K562 (cell line): Measurements from ENCODE around the gene ZFAND2B. TPM values are rescaled to one million over a fixed set of nuclear protein-coding genes. Genes with fewer than 3 reads are reported as not detected.

ENCODE experiments used
- ATAC-seq: fragments of 200-7000 bp; cut with Tn5 transposase; 3 replicates; pipeline ENCODE4 v1.9.1; 2020; ENCODE audit warnings: moderate library complexity
- BruUV-seq: library from RNA; stranded (reverse); fragments of 400-500 nt; replicated peaks from 2 replicates; lab custom pipeline; 2021; lab: Mats Ljungman, UMichigan
- CTCF ChIA-PET: fragments of 300-600 bp; formaldehyde crosslinking; extraction: SDS; loops from one replicate; lab custom pipeline; 2021; ENCODE audit warnings: low intra/inter-chr PET ratio; lab: Yijun Ruan, JAX
- POLR2A ChIA-PET: fragments of 300-600, 350-650 bp; sonication (Branson Sonifier 250); formaldehyde crosslinking; extraction: SDS; loops from one replicate; lab custom pipeline; 2021; ENCODE audit warnings: antibody characterized with exemption, inconsistent platforms; lab: Yijun Ruan, JAX
- DNase-seq, 4 experiments: peaks; one replicate each; pipeline versions ENCODE4 v3.0.0 to v3.0.0-alpha.2; 2011 to 2018; ENCODE audit warnings: low spot score in 3 of 4, mixed read lengths in 3 of 4; ENCODE audit errors: extremely low read depth in 1 of 4
- FAIRE-seq: peaks from 2 replicates; lab custom pipeline; 2011; peaks lifted over from hg19 to GRCh38; lab: Jason Lieb, UNC
- H2AFZ ChIP-seq: 2 replicates; pipeline ENCODE4 v1.6.0; 2011; ENCODE audit warnings: low read depth, low read length, control low read depth, inconsistent platforms
- H3K27ac ChIP-seq: fragments of 200-600 bp; 3 replicates; pipeline ENCODE4 v1.8.0; 2011; ENCODE audit warnings: low read depth, mild to moderate bottlenecking, control low read depth, inconsistent platforms, low read length, moderate library complexity, mixed read lengths; ENCODE audit errors: extremely low read depth
- H3K27me3 ChIP-seq, 2 experiments: fragments of 300-600 bp in 1 of 2; 2 replicates in 1 of 2; 3 replicates in 1 of 2; pipeline versions ENCODE4 v1.6.0 to v1.8.0; 2011; ENCODE audit warnings: inconsistent platforms in 2 of 2, low read length in 2 of 2, mild to moderate bottlenecking in 1 of 2, mixed read lengths in 1 of 2, moderate library complexity in 1 of 2; ENCODE audit not compliant: control insufficient read depth in 2 of 2, insufficient read depth in 2 of 2
- H3K36me3 ChIP-seq: fragments of 300-600 bp; 3 replicates; pipeline ENCODE4 v1.8.0; 2011; ENCODE audit warnings: mild to moderate bottlenecking, low read length, inconsistent platforms; ENCODE audit not compliant: control insufficient read depth, insufficient read depth
- H3K4me1 ChIP-seq, 2 experiments: fragments of 200-600 bp in 1 of 2; replicated peaks in 1 of 2; 2 replicates in 1 of 2; 3 replicates in 1 of 2; pipeline versions ENCODE4 v1.5.1 to v1.8.0; 2011; ENCODE audit warnings: inconsistent platforms in 2 of 2, low read length in 2 of 2, mild to moderate bottlenecking in 1 of 2, mixed read lengths in 1 of 2, moderate library complexity in 1 of 2; ENCODE audit not compliant: control insufficient read depth in 2 of 2, insufficient read depth in 2 of 2
- H3K4me2 ChIP-seq: 2 replicates; pipeline ENCODE4 v1.6.1; 2011; ENCODE audit warnings: low read length, control low read depth, inconsistent platforms, mixed read lengths; ENCODE audit not compliant: insufficient read depth
- H3K4me3 ChIP-seq: fragments of 200-600 bp; sonication (generic), shearing (Covaris generic); 2 replicates; pipeline ENCODE4 v1.5.1; 2016; ENCODE audit warnings: control low read depth, inconsistent platforms
- H3K79me2 ChIP-seq: fragments of 200-600 bp; 3 replicates; pipeline ENCODE4 v1.8.0; 2011; ENCODE audit warnings: low read length, inconsistent platforms; ENCODE audit not compliant: control insufficient read depth, insufficient read depth
- H3K9ac ChIP-seq, 2 experiments: 2 replicates each; pipeline versions ENCODE4 v1.6.0 to v1.6.1; 2011; ENCODE audit warnings: low read depth in 2 of 2, low read length in 2 of 2, control low read depth in 1 of 2, inconsistent platforms in 1 of 2, mild to moderate bottlenecking in 1 of 2, mixed read lengths in 1 of 2; ENCODE audit not compliant: insufficient read depth in 1 of 2
- H3K9me1 ChIP-seq: one replicate; pipeline ENCODE4 v1.6.0; 2011; ENCODE audit warnings: inconsistent platforms, mild to moderate bottlenecking, low read length, moderate library complexity; ENCODE audit not compliant: control insufficient read depth, insufficient read depth
- H3K9me3 ChIP-seq: replicated peaks from 2 replicates; pipeline ENCODE4 v1.5.1; 2011; ENCODE audit warnings: low read depth, low read length, inconsistent platforms; ENCODE audit not compliant: control insufficient read depth, insufficient read depth
- H4K20me1 ChIP-seq: replicated peaks from 2 replicates; pipeline ENCODE4 v1.6.1; 2011; ENCODE audit warnings: low read length, inconsistent platforms, mixed read lengths; ENCODE audit not compliant: control insufficient read depth, insufficient read depth
- ARID3B ChIP-seq: fragments of 250-450 bp; sonication (Bioruptor Pico); IDR thresholded peaks from 2 replicates; pipeline ENCODE4 v1.4.0; 2020; ENCODE audit warnings: borderline replicate concordance
- FOXK1 ChIP-seq: sonication (generic); formaldehyde crosslinking; IDR thresholded peaks from 2 replicates; pipeline ENCODE4 v1.8.0; 2022; ENCODE audit warnings: missing genetic modification reagents, mild to moderate bottlenecking, borderline replicate concordance
- HDAC3 ChIP-seq: fragments of 450-650 bp; IDR thresholded peaks from 2 replicates; pipeline ENCODE4 v1.6.1; 2018; ENCODE audit warnings: borderline replicate concordance, mild to moderate bottlenecking, moderate library complexity; ENCODE audit not compliant: partially characterized antibody
- IRF2 ChIP-seq: sonication (generic); formaldehyde crosslinking; IDR thresholded peaks from 2 replicates; pipeline ENCODE4 v1.8.1; 2022; ENCODE audit warnings: mild to moderate bottlenecking, missing genetic modification reagents
- MEF2A ChIP-seq: IDR thresholded peaks from 2 replicates; pipeline ENCODE4 v1.6.1; 2011; ENCODE audit warnings: low read depth, mild to moderate bottlenecking, low read length, moderate library complexity; ENCODE audit not compliant: control insufficient read depth
- PCBP2 ChIP-seq: fragments of 200-400 bp; formaldehyde crosslinking; IDR thresholded peaks from 2 replicates; pipeline ENCODE4 v1.6.1; 2018; ENCODE audit warnings: low read length, low read depth, mild to moderate bottlenecking, moderate library complexity; ENCODE audit not compliant: poor library complexity, severe bottlenecking
- PPARD ChIP-seq: fragments of 250-450 bp; sonication (Bioruptor Pico); IDR thresholded peaks from 2 replicates; pipeline ENCODE4 v1.8.0; 2022; ENCODE audit warnings: inconsistent platforms, mild to moderate bottlenecking, moderate library complexity
- RFX1 ChIP-seq: fragments of 450-650 bp; IDR thresholded peaks from 2 replicates; pipeline ENCODE4 v1.6.1; 2016; ENCODE audit warnings: mild to moderate bottlenecking, moderate library complexity
- RFX7 ChIP-seq: fragments of 250-450 bp; sonication (Bioruptor Pico); IDR thresholded peaks from 2 replicates; pipeline ENCODE4 v1.5.1; 2021; ENCODE audit warnings: mild to moderate bottlenecking
- SIRT6 ChIP-seq: IDR thresholded peaks from one replicate; pipeline ENCODE4 v1.6.1; 2012; ENCODE audit warnings: low read depth, mild to moderate bottlenecking, control low read depth, inconsistent platforms, low read length, moderate library complexity
- SLC30A9 ChIP-seq: fragments of 250-450 bp; sonication (Bioruptor Pico); IDR thresholded peaks from 2 replicates; pipeline ENCODE4 v1.8.0; 2022; ENCODE audit warnings: mild to moderate bottlenecking, moderate library complexity
- SOX6 ChIP-seq: fragments of 450-650 bp; IDR thresholded peaks from 2 replicates; pipeline ENCODE4 v1.6.1; 2014; ENCODE audit warnings: mild to moderate bottlenecking
- ZBTB7A ChIP-seq: IDR thresholded peaks from 2 replicates; pipeline ENCODE4 v1.6.1; 2011; ENCODE audit warnings: low read depth, mild to moderate bottlenecking, low read length, moderate library complexity, borderline replicate concordance; ENCODE audit not compliant: control insufficient read depth
- ZNF511 ChIP-seq: sonication (generic); formaldehyde crosslinking; IDR thresholded peaks from 2 replicates; pipeline ENCODE4 v1.8.0; 2022; ENCODE audit warnings: mild to moderate bottlenecking, missing genetic modification reagents
- ZNF696 ChIP-seq: fragments of 250-450 bp; sonication (Bioruptor Pico); conservative IDR thresholded peaks from 2 replicates; pipeline ENCODE4 v1.4.0; 2020; ENCODE audit warnings: mild to moderate bottlenecking, moderate library complexity
- WGBS: fragments of 100-300 bp; shearing (Covaris generic); methylation state at CpG from one replicate; pipeline ENCODE4 v1.1.6; 2016; ENCODE audit warnings: low coverage, mixed read lengths; ENCODE audit not compliant: insufficient coverage; ENCODE audit errors: missing lambda C conversion rate; 5-methylcytosine and 5-hydroxymethylcytosine counted together
- in situ Hi-C: fragments of 300-500 bp; cut with MboI; formaldehyde crosslinking; loops from 4 replicates; pipeline ENCODE4 v1.15.0; 2018; ENCODE audit warnings: inconsistent platforms, mixed read lengths
- intact Hi-C: fragments of 100-400 bp; cut with micrococcal nuclease; formaldehyde crosslinking; loops from 2 replicates; pipeline ENCODE4 v1.14.2; 2022
- polyA plus RNA-seq, 8 experiments: library from polyadenylated mRNA; depleted of rRNA in 4 of 8; stranded (reverse) in 5 of 8; unstranded in 3 of 8; fragments of >200 nt; fragmentation: Nextera tagmentation in 2 of 8; fragmentation: Illumina TruSeq in 1 of 8; extraction: Ambion mirVana in 2 of 8; extraction: Trizol in 1 of 8; gene quantifications; 2 replicates each; pipeline versions ENCODE4 v1.2.1 to v1.2.3, GENCODE V29; 2011 to 2014; ENCODE audit warnings: inconsistent platforms in 1 of 8, missing spikeins in 1 of 8
- total RNA-seq, 7 experiments: library from RNA; depleted of rRNA in 6 of 7; stranded (reverse); fragments of >200 nt in 6 of 7; fragmentation: Illumina TruSeq in 2 of 7; extraction: Trizol in 2 of 7; gene quantifications; 2 replicates each; pipeline versions ENCODE4 v1.2.1 to v1.2.3, GENCODE V29; 2011 to 2021; ENCODE audit warnings: low replicate concordance in 1 of 7

The ZFAND2B gene
- total and polyA plus RNA-seq, 9 of the 15 experiments (the other 6 are each of a cell fraction or from before 2014, with no cell fraction given), result 9.9 to 33.3 (median 26.1) TPM

DNA sequence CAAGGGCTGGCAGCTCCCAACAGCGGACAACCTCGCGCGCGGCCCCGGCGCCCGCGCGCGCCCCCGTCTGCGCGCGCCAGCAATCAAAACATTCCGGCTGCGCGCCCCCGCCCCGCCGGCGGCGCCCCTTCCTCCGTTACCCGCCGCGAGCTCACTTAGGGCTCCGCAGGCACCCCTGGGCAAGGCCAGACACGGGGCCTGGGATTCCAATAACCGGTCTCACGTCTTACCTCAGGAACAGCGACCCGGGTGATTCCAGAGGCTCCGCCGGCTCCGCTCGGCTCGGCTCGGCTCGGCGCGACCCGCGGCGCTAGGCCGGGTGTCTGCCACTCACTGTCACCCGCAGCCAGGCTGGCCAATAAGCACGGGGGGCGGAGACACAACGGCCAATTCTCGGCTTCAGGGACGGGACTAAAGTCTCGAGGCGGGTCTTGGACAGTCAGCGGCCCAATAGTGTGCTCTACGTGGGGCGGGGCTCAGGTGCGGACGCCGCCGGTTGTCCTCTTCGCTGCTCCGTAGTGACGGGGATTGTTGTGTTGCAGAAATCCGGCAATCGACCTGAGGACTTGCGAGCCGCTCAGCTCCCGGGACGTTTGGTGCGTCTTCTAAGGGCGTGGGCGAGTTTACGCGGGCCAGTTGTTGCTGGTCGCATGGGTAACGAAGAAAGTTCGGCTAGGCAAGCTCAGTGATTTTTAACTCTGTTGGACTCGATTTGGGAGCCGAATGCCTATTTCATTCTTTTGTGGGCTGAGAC, 22.9 kb downstream of the ZFAND2B start, which contains the start of the genes ANKZF1 and ATG9A:
TSS of gene ANKZF1 (plus strand) at position 502 of the 754 bp plus-strand sequence. CDS start 452 bp downstream, outside the sequence.
TSS of gene ATG9A (minus strand) at position 332 of the 754 bp plus-strand sequence. CDS start 1,612 bp downstream, outside the sequence.
- DNase-seq (peak; percentile 84 to 97 (median 90)), ATAC-seq (peak; percentile 98), FAIRE-seq (peak; percentile 99)
- under 1% methylated on average over 49 of the region's 80 CpGs for WGBS
- peaks cover 61% of the 10 kb centered on the region for H3K36me3 ChIP-seq
- ChIA-PET CTCF (no interaction called here), POLR2A (interaction anchor here (0.6 to 2.1 kb wide), 11 partner anchors 8 to 59 kb away, joined by 3 to 12 read pairs (median 5); partner anchors contain the start of genes ABCB6, GLB1L, STK16 and ZFAND2B)
- no peaks in the 10 kb centered on the region for H3K27me3 ChIP-seq
- peaks cover 52% of the 10 kb centered on the region for H3K79me2 ChIP-seq
- H3K9me3 ChIP-seq, result no peaks in the 10 kb centered on the region
- H3K9ac ChIP-seq, result peak within 1 kb of the TSS; percentile 96 to 97
- H2AFZ ChIP-seq, result peak within 1 kb of the TSS; percentile 91
- in situ Hi-C loops, result no loop called here
- peak within 1 kb of the TSS; percentile 90 for H3K4me3 ChIP-seq
- BruUV-seq, result no TSS peak
- intact Hi-C loops, result loop anchor here (1.0 to 5.0 kb wide), 4 partner anchors 11 to 68 kb away; partner anchors contain the start of genes ABCB6, GLB1L, STK16 and ZFAND2B
- no peaks in the 10 kb centered on the region for H4K20me1 ChIP-seq
- peak within 1 kb of the TSS; percentile 90 for H3K27ac ChIP-seq
- peak within 1 kb of the TSS; percentile 98 for H3K4me2 ChIP-seq
- H3K4me1 ChIP-seq, result peaks cover 13 to 16% of the 10 kb centered on the region in 2 experiments; a peak in 4 of 5 replicates
- H3K9me1 ChIP-seq, result no peaks in the 10 kb centered on the region
- TF ChIP-seq ARID3B, result no peak
- no peak for TF ChIP-seq MEF2A
- no peak for TF ChIP-seq PCBP2
- no peak for TF ChIP-seq ZNF511 (CRISPR knock-in tag)
- TF ChIP-seq RFX1, result no peak; the same call in 1 of the 2 replicates
- no peak for TF ChIP-seq FOXK1 (CRISPR knock-in tag)
- TF ChIP-seq PPARD, result no peak
- no peak for TF ChIP-seq HDAC3
- no peak for TF ChIP-seq SLC30A9 (CRISPR knock-in tag)
- peak; percentile 66; the same call in 1 of the 2 replicates for TF ChIP-seq ZBTB7A
- no peak for TF ChIP-seq SOX6
- TF ChIP-seq ZNF696 (CRISPR knock-in tag), result no peak
- no peak for TF ChIP-seq RFX7 (CRISPR knock-in tag)
- TF ChIP-seq SIRT6, result no peak
- TF ChIP-seq IRF2 (CRISPR knock-in tag), result no peak
